ENCODE results near the gene SEPSECS. TPM values are rescaled to one million over a fixed set of nuclear protein-coding genes. Genes with fewer than 3 reads are reported as not detected.

The SEPSECS gene
- total and polyA plus RNA-seq, 9 donors = 4.0 to 11.0 (median 8.6) TPM

- H3K9me3 ChIP-seq = no peaks in the 10 kb centered on the region
- no peaks in the 10 kb centered on the region for H3K27me3 ChIP-seq
- H3K36me3 ChIP-seq = no peaks in the 10 kb centered on the region
- TF ChIP-seq EP300 (IDR thresholded peaks at IDR 0.05) (no peak), CTCF (IDR thresholded peaks at IDR 0.05) (no peak)
- DNase-seq = no peak
- no peaks in the 10 kb centered on the region for H3K4me1 ChIP-seq (ENCODE audit: insufficient read depth)
- 87 to 93% (median 89%) methylated on average over 6 of the region's 6 CpGs for WGBS, 3 donors
- intact Hi-C loops (cut with DNase I) = no loop called here
- no peak overlapping the region for H3K4me3 ChIP-seq
- no peak overlapping the region for H3K27ac ChIP-seq
These were observed 42.4 kb downstream of the SEPSECS start for GRCh38 chr4:25117716-25118472.

GRCh38 chr4:25117274-25117673, 43.0 kb downstream of the SEPSECS start:
- 58 to 63% (median 60%) methylated on average over 4 of the region's 4 CpGs for WGBS, 3 donors
- H3K27me3 ChIP-seq = no peaks in the 10 kb centered on the region
- no peak overlapping the region for H3K27ac ChIP-seq
- TF ChIP-seq POLR2A (IDR thresholded peaks at IDR 0.05) = no peak
- TF ChIP-seq EP300 (IDR thresholded peaks at IDR 0.05) = no peak
- no peak for TF ChIP-seq CTCF (IDR thresholded peaks at IDR 0.05)
- H3K4me3 ChIP-seq = no peak overlapping the region
- H3K36me3 ChIP-seq = no peaks in the 10 kb centered on the region
- no peaks in the 10 kb centered on the region for H3K4me1 ChIP-seq (ENCODE audit: insufficient read depth)
- no peak for DNase-seq
- H3K9me3 ChIP-seq = no peaks in the 10 kb centered on the region
- intact Hi-C loops (cut with DNase I) = no loop called here

GRCh38 chr4:25113915-25114904, 46.0 kb downstream of the SEPSECS start:
- Histone ChIP-seq H3K27ac (no peak overlapping the region), H3K9me3 (no peaks in the 10 kb centered on the region), H3K4me3 (no peak overlapping the region), H3K27me3 (no peaks in the 10 kb centered on the region), H3K4me1 (ENCODE audit: insufficient read depth) (no peaks in the 10 kb centered on the region), H3K36me3 (no peaks in the 10 kb centered on the region)
- TF ChIP-seq POLR2A (IDR thresholded peaks at IDR 0.05) (no peak), EP300 (IDR thresholded peaks at IDR 0.05) (no peak), CTCF (IDR thresholded peaks at IDR 0.05) (no peak)
- intact Hi-C loops (cut with DNase I) = no loop called here
- DNase-seq = no peak
- 70 to 75% (median 74%) methylated on average over 13 of the region's 13 CpGs for WGBS, 3 donors

- H3K4me1 ChIP-seq (ENCODE audit: insufficient read depth) = no peaks in the 10 kb centered on the region
- TF ChIP-seq CTCF (IDR thresholded peaks at IDR 0.05) (no peak), POLR2A (IDR thresholded peaks at IDR 0.05) (no peak), EP300 (IDR thresholded peaks at IDR 0.05) (no peak)
- H3K4me3 ChIP-seq = no peak overlapping the region
- intact Hi-C loops (cut with DNase I) = no loop called here
- H3K27me3 ChIP-seq = no peaks in the 10 kb centered on the region
- H3K36me3 ChIP-seq = no peaks in the 10 kb centered on the region
- DNase-seq = no peak
- 63 to 85% (median 80%) methylated on average over 3 of the region's 3 CpGs for WGBS, 3 donors
- no peaks in the 10 kb centered on the region for H3K9me3 ChIP-seq
- no peak overlapping the region for H3K27ac ChIP-seq
These were observed 47.3 kb downstream of the SEPSECS start for GRCh38 chr4:25112995-25113380.
